ENCODE measurements around the gene KRT5.

KRT5 gene

DNA sequence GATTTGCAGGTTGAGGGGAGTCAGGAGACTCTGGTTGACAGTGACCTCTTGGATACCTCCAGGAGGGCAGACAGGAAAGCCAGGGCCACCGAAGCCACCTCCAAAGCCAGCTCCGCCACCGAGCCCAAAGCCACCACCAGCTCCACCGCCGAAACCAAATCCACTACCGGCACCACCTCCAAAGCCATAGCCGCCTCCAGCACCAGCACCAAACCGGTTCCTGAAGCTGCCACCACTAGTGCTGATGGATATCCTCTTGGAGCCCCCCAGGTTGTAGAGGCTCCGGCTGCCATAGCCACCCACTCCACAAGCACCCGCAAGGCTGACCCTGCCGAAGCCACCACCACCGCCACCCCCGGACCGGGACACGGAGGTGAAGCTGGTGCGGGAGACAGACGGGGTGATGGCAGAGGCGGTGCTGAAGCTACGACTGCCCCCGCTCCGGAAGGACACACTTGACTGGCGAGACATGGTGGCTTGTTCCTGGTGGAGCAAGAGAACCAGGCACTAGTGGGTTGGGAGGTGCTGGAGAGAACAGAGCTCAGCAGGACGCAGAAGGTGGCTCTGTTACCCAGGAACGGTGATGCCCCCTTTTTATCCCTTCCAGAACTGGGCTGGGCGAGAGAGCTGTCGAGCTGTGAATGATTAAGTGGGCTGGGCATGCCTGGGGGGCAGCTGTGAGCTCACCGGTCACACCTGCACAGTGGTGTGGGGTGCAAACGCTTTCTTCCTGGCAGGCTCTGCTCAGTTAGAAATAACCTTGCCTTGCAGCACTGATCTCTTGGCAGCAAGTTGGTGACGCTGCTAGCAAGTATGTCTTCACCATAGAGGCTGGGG, at the start of gene KRT5:
Gene KRT5, minus strand, starts transcription at position 569 of the 837 bp plus-strand sequence. Its CDS starts 98 bp downstream, at position 471.
- DNase-seq, result no peak

DNA sequence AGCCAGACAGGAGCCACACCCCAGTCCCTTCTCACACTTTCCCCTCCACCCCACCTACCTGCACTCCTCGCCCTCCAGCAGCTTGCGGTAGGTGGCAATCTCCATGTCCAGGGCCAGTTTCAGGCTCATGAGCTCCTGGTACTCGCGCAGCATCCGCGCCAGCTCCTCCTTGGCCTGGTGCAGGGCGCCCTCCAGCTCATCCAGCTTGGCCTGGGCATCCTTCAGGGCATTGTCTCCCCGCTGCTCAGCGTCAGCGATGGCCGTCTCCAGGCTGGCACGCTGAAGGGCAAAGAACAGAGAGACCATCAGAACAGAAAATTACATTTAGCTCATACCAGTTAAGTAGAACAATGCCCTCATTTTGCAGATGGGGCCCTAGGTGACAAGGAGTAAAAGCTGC, 47.9 kb upstream of the KRT5 start:
- no peak for DNase-seq

DNA sequence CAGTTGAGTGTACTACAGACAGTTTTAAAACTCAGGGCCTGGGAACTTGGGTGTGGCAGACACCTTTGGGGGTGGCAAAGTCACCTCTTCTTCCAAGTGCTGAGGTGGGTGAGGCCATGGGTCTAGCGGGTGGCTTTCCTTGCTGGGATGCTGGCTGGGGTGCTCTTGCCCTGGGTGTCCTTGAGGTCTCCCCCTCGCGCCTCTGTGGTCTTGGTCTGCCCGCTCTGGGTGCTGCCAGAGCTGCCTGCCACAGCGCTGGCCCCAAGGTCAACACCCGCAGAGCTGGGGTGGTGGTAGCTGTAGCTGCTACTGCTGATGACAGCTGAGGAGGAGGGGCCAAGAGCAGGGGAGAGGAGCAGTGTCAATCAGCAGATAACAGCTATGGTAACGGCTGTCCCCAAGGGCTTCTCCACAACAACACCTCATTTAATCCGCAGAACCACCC, 46.7 kb upstream of the KRT5 start:
- DNase-seq, result peak; percentile 75

DNA sequence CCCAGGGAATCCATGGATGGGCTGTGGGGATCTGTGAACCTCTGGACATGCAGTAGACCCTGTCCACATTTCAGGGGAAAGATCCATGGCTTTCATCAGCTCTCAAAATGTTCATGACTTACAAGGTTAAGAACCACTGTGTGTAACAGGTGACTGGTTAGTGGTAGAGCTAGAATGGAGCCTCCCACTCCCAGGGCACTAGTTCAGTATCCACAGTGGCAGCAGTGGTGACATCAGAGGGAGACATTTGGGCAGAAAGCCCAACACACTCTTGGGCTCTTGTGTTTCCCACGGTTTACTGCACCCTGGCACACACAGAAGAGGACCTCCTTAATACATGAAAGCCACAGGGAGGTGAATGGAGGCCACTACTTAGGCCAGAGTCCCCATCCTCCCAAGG, 44.4 kb upstream of the KRT5 start:
- no peak for DNase-seq

DNA sequence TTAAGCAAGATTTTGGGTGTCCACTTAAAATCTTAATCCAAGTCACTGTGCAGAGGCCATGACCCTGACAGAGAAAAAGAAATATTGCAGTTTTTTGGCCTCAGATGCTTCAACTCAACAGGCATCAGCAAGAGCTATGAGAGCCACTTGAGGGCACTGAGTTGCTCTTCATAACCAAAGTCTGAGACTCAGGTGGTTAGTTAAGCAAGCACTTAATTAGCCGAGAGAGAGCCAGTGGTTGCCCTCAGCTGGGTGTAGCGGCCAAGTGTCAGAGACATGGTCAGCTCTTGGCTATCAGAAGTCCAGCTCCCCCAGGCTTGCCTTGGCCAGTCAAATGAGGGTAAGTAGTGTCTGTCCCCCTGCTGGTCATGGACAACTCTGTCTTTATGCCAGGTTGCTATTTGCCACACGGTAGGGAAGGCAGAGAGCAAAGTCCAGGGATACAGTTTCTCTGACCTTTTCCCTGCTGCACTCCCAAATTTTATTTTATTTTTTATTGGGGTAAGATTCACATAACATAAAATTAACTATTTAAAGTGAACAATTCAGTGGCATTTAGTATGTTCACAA, 41.8 kb upstream of the KRT5 start:
- DNase-seq, result no peak

DNA sequence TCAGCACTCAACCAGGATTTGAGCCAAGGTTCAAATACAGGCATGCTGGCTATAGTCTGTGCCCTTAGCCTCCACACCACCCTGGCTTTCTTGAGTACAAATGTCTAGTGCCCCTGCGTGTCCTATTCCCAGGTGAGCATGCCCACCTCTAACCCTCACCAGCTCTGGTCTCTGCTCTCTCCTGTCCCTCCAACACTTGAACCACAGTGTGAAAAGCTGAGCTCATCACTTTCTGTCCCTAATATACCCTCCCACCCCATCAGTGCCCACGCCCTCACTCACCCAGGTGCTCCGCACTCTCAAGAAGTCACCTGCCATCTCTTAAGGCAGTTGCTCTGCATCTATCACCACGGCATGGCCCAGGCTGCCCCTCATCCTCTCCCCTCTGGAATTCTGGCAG, 39.8 kb upstream of the KRT5 start:
- no peak for DNase-seq

DNA sequence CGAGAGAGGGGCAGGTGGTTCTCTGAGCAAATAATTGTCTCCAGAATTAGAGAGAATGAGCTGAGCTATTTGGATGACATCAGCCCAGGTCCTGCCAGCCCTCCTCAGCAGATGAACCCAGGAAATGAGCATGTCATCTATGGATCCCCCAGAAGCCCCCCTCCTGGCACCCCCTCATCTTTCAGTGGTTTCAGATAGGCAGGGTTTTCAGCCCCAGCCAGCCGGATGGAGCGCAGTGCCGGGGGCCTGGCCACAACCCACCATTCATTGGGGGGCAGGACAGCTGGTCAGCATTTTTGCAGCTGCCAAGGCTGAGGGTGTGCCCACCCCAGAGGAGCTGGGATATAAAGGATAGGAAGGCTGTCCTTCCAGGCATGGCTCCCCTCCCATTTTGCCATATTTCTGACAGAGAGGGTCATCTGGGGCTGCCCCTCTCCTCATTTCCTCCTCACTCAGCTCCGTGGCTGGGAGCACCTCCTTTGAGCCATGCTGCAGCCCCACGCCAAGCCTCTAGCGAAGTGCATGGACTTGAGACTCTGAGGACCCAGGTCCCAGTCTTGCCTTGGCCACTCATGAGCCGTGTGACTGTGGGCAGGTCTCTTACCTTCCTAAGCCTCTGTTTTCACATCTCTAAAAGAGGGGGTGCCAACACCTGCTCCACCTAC, 38.7 kb upstream of the KRT5 start:
- peak; percentile 15 for DNase-seq

DNA sequence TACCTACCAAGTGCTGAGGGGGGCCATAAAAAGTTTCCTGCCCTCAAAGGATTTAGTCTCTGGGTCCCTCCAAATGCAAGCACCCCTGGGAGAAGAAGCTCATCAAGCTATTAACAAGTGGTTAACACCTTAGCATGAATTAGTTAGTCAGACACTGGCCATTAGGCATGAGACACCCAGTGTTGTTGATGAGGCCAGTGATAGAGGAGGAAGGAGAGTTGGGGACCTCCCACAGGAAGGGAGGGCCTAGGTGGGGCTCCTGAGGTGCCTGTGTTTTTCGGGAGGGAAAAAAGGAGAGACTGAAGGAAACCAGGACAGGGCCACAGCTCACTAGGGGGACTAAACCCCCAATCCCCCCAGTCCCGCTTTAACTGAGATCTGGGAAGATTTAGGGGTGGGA, 37.3 kb upstream of the KRT5 start:
- peak; percentile 18 for DNase-seq

DNA sequence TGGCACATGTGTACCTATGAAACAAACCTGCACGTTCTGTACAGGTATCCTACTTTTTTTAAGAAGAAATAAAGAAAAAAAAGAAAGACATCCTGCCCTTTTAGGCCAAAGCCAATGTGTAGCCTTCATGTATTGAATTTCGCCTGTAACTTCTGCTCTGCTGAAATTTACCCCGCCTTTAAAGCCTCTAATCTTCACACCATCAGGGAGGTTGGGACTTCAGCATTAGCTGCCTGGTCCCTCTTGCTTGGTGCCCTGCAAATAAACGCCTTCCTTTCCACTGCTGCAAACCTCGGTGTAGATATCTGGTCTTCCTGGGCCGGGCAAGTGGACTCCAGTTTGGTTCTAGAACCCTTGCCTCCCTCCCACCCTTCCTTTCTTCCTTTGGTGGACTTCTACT, 35.4 kb upstream of the KRT5 start:
- no peak for DNase-seq

DNA sequence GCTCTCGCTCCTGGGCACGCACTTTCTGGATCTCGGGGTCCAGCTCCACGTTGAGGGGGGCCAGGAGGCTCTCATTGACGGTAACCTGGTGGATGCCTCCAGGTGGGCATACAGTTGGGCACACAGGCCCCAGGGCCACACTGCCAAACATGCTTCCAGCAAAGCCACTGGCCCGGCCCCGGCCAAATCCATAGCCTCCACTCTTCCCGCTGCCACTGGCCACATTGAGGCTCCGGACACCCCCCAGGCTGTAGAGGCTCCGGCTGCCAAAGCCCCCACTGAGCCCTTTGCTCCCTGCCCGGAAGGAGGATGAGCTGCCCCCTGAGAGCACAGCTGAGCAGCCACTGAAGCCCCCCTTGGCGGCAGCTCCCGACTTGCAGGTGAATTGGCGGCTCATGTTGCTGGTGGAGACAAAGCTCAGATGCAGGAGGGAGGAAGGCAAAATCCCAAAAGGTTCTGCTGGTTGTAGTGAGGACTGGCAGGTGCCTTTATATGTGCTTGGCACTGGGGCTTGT, 32.5 kb upstream of the KRT5 start, which contains the start of gene KRT71:
Gene KRT71, minus strand, starts transcription at position 465 of the 515 bp plus-strand sequence. Its CDS starts 68 bp downstream, at position 397.
- no peak for DNase-seq

DNA sequence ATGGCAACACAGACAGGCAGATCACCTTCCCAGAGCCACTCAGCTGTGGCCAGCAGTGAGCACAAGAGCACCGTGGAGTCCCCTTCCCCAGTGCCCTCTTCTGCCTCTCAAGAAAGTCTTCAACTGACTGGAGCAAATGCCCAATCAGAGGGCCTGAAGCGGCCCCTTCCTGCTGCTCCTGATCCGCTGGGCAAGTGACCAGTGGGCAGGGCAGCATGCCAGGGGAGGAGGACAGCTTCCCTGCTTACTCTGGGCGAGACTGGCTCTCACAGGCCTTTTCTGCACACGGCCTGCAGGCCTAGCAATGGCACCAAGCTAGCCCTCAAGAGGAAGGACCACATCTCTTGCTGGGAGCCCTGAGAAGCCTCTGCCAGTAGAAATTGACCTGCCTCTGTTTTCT, 31.9 kb upstream of the KRT5 start:
- no peak for DNase-seq

DNA sequence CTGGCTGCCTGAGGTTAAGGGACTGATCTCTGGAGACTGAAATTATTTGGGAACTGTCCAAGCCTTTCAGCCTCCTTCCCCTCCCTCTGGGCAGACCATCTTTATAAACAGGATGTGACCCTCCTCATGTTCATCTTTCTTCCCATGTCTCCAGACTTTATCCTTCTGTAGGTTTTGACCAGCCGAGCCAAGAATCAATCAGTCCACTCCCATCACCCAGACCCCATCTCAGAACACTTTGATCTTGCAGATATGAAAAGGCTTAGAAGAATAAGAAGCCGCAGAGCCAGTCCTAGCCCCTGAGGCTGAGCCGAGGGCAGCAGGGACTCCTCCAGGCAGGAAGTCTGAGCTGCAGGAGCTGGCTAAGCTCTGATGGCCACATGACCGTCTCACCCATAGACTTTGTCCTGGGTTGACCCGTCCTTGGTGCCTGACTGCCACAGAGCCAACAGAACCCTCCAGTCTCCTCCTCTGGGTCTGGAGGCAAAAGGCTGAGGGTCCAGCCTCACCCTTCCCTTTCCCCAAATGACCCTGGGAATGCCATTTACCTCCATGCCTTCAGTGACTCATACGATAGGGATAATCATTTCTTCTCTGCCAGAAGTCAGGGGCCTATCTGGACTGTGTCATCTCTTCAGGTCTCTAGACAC, 31.1 kb upstream of the KRT5 start:
- DNase-seq, result no peak

DNA sequence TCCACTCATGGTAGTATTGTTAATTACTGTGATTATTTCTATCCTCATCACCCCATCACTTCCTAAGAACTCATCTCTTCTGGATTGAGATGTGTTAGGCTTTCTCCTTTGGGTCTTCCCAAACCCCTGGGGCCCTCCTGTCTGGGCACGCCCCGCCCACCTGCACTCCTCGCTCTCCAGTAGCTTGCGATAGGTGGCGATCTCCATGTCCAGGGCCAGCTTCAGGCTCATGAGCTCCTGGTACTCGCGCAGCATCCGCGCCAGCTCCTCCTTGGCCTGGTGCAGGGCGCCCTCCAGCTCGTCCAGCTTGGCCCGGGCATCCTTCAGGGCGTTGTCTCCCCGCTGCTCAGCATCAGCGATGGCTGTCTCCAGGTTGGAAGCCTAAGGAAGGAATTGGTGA, 25.9 kb upstream of the KRT5 start:
- no peak for DNase-seq

DNA sequence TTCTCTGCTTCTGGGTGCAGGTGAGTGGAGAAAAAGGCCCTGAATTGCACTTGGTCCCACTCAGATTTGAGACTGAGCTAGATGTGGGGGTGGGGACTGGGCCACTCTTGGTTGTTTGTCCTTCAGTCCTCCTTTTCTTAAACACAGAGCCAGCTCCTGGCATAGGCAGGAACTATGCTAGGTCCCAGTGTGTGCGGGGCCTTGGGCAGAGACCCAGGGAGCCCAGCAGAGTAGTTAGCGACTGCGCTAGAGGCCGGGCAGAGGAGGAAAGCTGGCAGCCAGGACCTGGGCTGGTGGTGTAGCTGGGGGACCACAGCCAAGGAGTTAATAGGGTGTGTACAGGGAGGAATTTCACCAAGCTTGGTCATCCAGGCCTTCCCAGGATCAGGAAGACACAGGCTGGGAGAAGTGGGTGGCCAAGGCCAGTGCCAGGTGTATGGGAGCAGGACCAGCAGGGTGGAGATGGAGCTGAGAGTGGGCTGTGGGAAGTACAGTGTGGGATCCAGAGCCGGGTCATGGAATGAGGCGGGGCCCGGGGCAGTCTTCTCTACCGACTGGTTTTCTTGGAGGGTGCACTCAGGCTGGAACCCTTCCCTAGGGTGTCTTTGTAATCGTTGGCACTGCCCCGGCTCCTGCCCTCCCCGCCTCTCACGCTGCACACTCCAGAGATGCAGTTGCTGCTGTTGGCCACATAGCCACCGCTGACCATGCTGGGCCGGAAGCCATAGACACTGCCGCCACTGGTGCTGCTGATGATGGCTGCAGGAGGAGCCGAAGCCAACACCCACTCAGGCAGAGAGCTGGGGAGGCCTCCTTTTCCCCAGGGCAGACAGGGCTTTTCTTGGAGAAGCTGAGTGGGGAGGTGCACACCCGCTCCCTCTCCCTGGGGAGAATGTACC, 24.0 kb upstream of the KRT5 start:
- no peak for DNase-seq

DNA sequence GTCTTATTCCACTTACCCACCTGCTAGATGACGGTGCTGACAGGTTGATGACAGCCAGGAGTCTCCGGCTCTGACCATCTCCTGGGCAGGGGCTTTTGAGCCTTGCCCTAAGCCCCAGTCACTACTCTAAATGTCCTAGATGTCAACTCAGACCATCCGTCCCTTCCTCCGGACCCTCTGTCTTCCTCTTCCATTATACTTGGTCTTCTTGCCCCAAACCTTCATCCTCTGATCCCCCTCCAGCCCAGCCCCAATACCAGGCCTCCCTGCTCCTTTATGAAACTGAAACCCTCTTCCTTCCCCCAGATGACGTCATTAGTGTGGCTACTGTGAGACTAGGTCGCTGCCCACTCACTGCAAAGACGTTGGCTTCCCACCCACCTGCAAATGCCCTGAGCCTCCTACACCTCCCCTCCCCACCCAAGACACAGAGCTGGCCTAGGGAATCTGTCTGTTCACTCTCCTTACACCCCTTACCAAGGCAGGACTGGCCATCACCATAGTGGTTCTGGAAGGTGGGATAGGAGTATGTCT, 22.7 kb upstream of the KRT5 start:
- DNase-seq, result no peak

DNA sequence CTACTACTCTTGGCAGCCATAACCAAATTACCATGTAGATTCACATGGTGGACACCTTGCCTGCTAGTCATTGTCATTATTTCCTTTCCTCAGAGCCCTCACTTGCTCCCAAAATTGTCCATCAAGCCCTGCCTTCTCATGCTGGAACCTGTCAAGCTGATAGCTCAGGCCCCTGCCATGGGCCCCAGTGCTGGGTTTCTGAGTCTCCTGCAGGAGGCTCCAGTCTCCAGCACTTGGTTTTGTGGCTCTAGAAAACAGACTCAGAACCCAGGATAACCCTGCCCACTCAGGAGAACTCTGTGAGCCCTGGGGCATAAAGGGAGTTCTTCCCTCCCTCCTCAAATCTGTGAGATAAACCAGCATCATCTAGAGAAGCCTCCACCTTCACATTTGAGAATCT, 22.0 kb upstream of the KRT5 start:
- no peak for DNase-seq

DNA sequence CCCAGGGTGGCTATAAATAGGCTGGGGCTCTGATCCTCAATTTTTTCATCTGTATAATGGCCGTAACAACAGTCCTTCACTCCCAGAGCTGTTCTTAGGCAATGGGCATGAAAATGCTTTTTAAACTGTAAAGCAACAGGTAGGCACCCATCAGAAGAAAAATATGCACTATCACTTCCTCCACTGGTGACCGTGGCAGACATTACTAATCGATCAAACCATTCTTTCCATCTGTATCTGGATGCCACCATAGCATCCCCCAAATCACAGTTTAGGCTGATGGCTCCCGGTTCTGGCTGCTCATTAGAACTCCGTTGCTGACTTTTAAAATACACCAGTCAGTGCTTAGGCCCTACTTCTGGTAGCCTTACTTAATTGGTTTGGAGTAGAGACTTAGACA, 21.5 kb upstream of the KRT5 start:
- DNase-seq, result no peak

DNA sequence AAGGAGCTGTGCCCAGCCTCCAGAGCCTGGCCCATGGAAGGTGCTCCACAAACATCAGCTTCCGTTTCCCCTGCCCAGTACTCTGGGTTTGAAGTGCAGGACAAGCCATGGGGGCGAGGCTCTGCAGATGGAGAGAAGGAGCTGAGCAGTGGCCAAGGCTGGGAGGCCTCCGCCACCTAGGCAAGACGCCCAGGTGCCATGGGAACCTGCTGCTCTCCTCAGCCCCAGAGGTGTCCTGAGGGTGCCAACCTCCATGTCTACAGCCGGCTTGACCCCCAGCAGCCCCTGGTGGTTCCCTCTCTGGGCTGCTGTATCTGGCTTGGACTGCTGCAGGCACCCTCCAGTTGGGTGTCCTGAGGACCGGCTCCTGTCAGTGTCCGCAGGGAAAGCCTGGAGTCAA, 20.3 kb upstream of the KRT5 start:
- DNase-seq, result no peak

DNA sequence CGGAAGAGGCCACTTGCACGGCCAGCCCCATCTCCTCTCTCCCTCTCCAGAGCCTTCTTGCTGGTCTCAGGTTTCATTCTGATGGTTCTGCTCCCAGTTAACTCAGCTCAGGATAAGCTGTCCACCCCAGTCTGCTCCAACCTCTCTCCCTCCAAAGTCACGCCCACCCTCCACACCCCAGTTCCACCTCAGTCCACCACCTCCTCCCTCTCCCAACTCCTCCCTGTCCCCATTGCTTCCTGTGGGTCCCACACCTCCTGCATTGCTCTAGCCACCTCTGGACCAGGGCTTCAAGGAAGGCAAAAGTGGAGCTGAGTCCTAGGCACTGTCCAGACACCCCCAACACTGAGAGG, 19.6 kb upstream of the KRT5 start:
- DNase-seq, result no peak

DNA sequence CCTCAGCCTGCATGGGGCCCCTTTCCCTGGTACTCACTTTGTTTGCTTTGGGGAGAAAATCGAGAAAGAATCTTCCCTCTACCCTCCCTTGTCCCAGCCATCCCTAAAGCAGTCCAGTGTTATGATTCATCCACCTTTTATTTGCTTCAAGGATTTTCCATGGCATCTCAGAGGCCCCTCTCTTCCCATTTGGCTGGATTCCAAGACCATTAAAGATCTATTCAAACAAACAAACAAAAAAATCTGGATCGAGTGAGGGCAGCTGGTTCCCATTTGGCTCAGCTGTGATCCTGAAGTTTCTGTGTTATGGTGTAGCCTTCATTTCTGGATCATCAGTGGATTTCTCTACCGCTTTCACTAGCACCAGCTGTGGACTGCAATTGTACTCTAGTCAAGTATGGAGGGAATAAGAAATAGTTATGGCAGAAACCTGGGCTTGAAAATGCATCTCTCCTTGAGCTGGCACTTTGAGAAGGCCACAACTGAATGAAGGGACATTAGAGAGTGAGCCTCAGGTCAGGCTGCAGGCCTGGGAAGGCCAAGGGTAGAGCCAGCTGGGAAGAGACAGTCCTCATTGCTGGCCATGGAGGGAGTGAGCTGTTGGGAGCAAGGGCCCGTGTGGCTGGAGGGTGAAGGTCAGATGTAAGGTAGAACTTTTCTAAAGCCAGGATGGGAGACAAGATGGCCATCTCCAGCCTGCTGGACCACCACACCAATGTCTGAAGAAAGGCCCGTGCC, 19.1 kb upstream of the KRT5 start:
- no peak for DNase-seq

DNA sequence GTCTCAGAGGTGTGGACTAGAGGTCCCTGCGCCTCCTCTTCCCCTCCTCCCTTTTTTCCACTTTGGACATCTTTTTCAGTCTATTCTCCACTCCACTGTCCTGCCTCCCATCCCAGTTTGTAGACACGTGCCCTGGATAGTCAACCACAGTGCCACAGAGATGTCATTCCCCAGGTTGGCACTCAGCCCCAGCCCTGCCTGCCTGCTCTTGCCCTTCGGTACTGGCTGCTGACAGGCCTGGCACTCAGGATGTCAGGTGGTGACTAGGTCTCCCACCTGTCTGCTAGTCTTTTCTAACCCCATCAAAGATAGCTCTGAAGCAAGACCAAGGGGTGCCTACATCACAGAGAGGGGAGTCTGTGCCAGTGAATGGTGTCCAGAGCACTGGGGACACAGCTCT, 16.9 kb upstream of the KRT5 start:
- DNase-seq, result no peak
